ENCODE measurements around the gene PPP4R2. TPM values are rescaled to one million over a fixed set of nuclear protein-coding genes. Genes with fewer than 3 reads are reported as not detected.
A peak's percentile ranks its signal among the peaks of the same experiment; 100 is the strongest.

PPP4R2 gene
- total and polyA plus RNA-seq, 10 of the 15 experiments (the other 5 are each of a cell fraction or from before 2014, with no cell fraction given): 16.7 to 83.4 (median 38.9) TPM

DNA sequence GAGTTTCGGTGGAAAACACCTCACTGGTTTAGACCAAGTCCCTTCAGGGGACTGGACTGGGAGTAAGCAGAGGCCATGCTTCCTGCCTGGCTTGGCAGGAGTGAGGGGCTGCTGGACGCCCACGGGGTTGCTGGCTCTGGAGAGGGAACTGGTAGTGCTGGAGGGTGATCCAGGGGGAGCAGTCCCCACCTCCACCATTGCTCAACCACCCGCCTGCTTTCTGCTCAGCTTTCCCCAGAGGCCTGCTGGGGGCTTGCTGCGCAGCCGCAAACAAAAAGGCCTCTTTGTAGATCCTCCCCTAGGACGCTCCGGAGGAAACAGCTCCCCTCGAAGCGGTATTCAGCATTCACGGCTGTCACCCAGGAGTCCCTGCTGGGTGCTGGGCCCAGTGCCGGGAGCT is 98.3 kb downstream of the PPP4R2 start:
- 76% methylated on average over 12 of the region's 12 CpGs for WGBS (ENCODE audit: insufficient coverage, insufficient replicate concordance, low lambda C conversion rate, missing lambda C conversion rate)
- ATAC-seq: peak; percentile 28; the same call in 2 of the 3 replicates
- H2AFZ ChIP-seq (ENCODE audit: control insufficient read depth, low read depth, low read length): no peak overlapping the region
- SMC1A ChIA-PET (ENCODE audit: uncharacterized antibody, unreplicated experiment): interaction anchor here (0.9 to 5.9 kb wide), 3 partner anchors 9 to 407 kb away, joined by 3 to 30 read pairs (median 4); no protein-coding TSS in a partner anchor
- intact Hi-C loops (cut with micrococcal nuclease; ENCODE audit: unreplicated experiment) (no loop called here), in situ Hi-C loops (cut with MboI) (loop anchor here (5.0 kb wide), 1 partner anchor 407 kb away; no protein-coding TSS in a partner anchor)
- RAD21 ChIA-PET (ENCODE audit: unreplicated experiment): interaction anchor here (0.7 to 0.8 kb wide), 2 partner anchors 10 to 1216 kb away, joined by 3 read pairs; no protein-coding TSS in a partner anchor
- no peak overlapping the region for H3K4me2 ChIP-seq (ENCODE audit: control insufficient read depth, insufficient read depth)
- no peak overlapping the region for H3K4me3 ChIP-seq
- DNase-seq (ENCODE audit: low read depth, low spot score): no peak
- no peak for FAIRE-seq
- H3K9me3 ChIP-seq (replicated peaks; ENCODE audit: control insufficient read depth, insufficient read depth, low read length): no peaks in the 10 kb centered on the region
- no peaks in the 10 kb centered on the region for H4K20me1 ChIP-seq (ENCODE audit: control insufficient read depth, insufficient read depth)
- no peak overlapping the region for H3K9ac ChIP-seq (ENCODE audit: control insufficient read depth, insufficient read depth, low read length)
- POLR2A ChIA-PET: no interaction called here
- H3K27me3 ChIP-seq (replicated peaks in 1 of 2; ENCODE audit: control insufficient read depth in 2 of 2, insufficient read depth in 2 of 2, low read length in 1 of 2): no peaks in the 10 kb centered on the region
- H3K36me3 ChIP-seq (ENCODE audit: control insufficient read depth in 2 of 2, insufficient read depth in 2 of 2, low read length in 1 of 2): no peaks in the 10 kb centered on the region
- no TSS peak for BruUV-seq (replicated peaks)
- no peak overlapping the region for H3K27ac ChIP-seq (ENCODE audit: control insufficient read depth, insufficient read depth)
- TF ChIP-seq KLF5 (IDR thresholded peaks at IDR 0.05; ENCODE audit: partially characterized antibody) (no peak), NRF1 (conservative IDR thresholded peaks at IDR 0.05; ENCODE audit: low read depth, low read length) (no peak), NFYB (IDR thresholded peaks at IDR 0.05; ENCODE audit: insufficient read depth, low read depth, low read length) (no peak), HSF1 (IDR thresholded peaks at IDR 0.05; ENCODE audit: low read depth, low read length) (no peak), IRF4 (IDR thresholded peaks at IDR 0.05; ENCODE audit: low read depth, low read length) (no peak), SRF (IDR thresholded peaks at IDR 0.05; ENCODE audit: low read depth in 2 of 2, low read length in 2 of 2) (no peak), ZBED1 (IDR thresholded peaks at IDR 0.05; ENCODE audit: borderline replicate concordance) (no peak), NR2C2 (IDR thresholded peaks at IDR 0.05; ENCODE audit: borderline replicate concordance, control insufficient read depth, insufficient read length, low read depth) (no peak), USF1 (IDR thresholded peaks at IDR 0.05; ENCODE audit: borderline replicate concordance, extremely low read length, insufficient read depth, low read depth, low read length) (no peak), ZNF24 (IDR thresholded peaks at IDR 0.05) (no peak), HCFC1 (IDR thresholded peaks at IDR 0.05; ENCODE audit: low read length) (no peak), KAT2A (conservative IDR thresholded peaks at IDR 0.05; ENCODE audit: control insufficient read depth, low read depth, low read length) (no peak)
- TF ChIP-seq, protein P1, sequence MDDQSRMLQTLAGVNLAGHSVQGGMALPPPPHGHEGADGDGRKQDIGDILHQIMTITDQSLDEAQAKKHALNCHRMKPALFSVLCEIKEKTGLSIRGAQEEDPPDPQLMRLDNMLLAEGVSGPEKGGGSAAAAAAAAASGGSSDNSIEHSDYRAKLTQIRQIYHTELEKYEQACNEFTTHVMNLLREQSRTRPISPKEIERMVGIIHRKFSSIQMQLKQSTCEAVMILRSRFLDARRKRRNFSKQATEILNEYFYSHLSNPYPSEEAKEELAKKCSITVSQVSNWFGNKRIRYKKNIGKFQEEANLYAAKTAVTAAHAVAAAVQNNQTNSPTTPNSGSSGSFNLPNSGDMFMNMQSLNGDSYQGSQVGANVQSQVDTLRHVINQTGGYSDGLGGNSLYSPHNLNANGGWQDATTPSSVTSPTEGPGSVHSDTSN (IDR thresholded peaks at IDR 0.05; ENCODE audit: insufficient replicate concordance, low read depth, low read length): no peak
- no peaks in the 10 kb centered on the region for H3K79me2 ChIP-seq (ENCODE audit: control insufficient read depth, insufficient read depth, low read length)
- no peaks in the 10 kb centered on the region for H3K4me1 ChIP-seq (ENCODE audit: control insufficient read depth, insufficient read depth, low read length)
- CTCF ChIA-PET: interaction anchor here (0.6 to 2.8 kb wide), 4 partner anchors 8 to 413 kb away, joined by 3 to 17 read pairs (median 5); no protein-coding TSS in a partner anchor
